GM12878 (cell line): ENCODE results near the gene ICE2. TPM values are rescaled to one million over a fixed set of nuclear protein-coding genes. Genes with fewer than 3 reads are reported as not detected.

ENCODE experiments used
- ATAC-seq: fragments of 200-7000 bp; cut with Tn5 transposase; 3 replicates; pipeline ENCODE4 v1.9.1; 2020; ENCODE audit warnings: mild to moderate bottlenecking, moderate library complexity
- BruUV-seq: library from RNA; stranded (reverse); fragments of 400-500 nt; replicated peaks from 2 replicates; lab custom pipeline; 2021; lab: Mats Ljungman, UMichigan
- CTCF ChIA-PET: fragments of 300-600 bp; sonication (Branson Sonifier 250); formaldehyde crosslinking; extraction: SDS; loops from one replicate; lab custom pipeline; 2021; ENCODE audit warnings: inconsistent platforms; lab: Yijun Ruan, JAX
- POLR2A ChIA-PET: fragments of 350-600 bp; formaldehyde crosslinking; extraction: SDS; loops from one replicate; lab custom pipeline; 2021; ENCODE audit warnings: inconsistent platforms; lab: Charles Lee
- RAD21 ChIA-PET: fragments of 300-600 bp; sonication (Branson Sonifier 250); formaldehyde crosslinking; loops from one replicate; lab custom pipeline; 2023; ENCODE audit warnings: antibody characterized with exemption; ENCODE audit not compliant: unreplicated experiment; lab: Charles Lee
- SMC1A ChIA-PET: fragments of 300-600 bp; sonication (Branson Sonifier 250); formaldehyde crosslinking; loops from one replicate; lab custom pipeline; 2023; ENCODE audit not compliant: unreplicated experiment, uncharacterized antibody; lab: Charles Lee
- DNase-seq: peaks from one replicate; pipeline ENCODE4 v3.0.0-alpha.2; 2011; ENCODE audit warnings: low read depth, low spot score
- FAIRE-seq: peaks from 3 replicates; lab custom pipeline; 2011; peaks lifted over from hg19 to GRCh38; lab: Jason Lieb, UNC
- H2AFZ ChIP-seq: 2 replicates; pipeline ENCODE4 v1.6.0; 2011; ENCODE audit warnings: low read depth, low read length, control low read depth; ENCODE audit not compliant: control insufficient read depth
- H3K27ac ChIP-seq: 2 replicates; pipeline ENCODE4 v1.5.1; 2011; ENCODE audit warnings: control low read depth; ENCODE audit not compliant: control insufficient read depth, insufficient read depth
- H3K27me3 ChIP-seq, 2 experiments: replicated peaks in 1 of 2; 2 replicates each; pipeline versions ENCODE4 v1.6.0 to v1.6.1; 2011; ENCODE audit warnings: low read length in 1 of 2; ENCODE audit not compliant: control insufficient read depth in 2 of 2, insufficient read depth in 2 of 2
- H3K36me3 ChIP-seq, 2 experiments: 2 replicates each; pipeline ENCODE4 v1.5.1; 2011; ENCODE audit warnings: low read length in 1 of 2; ENCODE audit not compliant: control insufficient read depth in 2 of 2, insufficient read depth in 2 of 2
- H3K4me1 ChIP-seq: 2 replicates; pipeline ENCODE4 v1.6.1; 2011; ENCODE audit warnings: mild to moderate bottlenecking, low read length, moderate library complexity, mixed read lengths; ENCODE audit not compliant: control insufficient read depth, insufficient read depth
- H3K4me2 ChIP-seq: 2 replicates; pipeline ENCODE4 v1.6.0; 2011; ENCODE audit warnings: control low read depth; ENCODE audit not compliant: control insufficient read depth, insufficient read depth
- H3K4me3 ChIP-seq: fragments of 200-600 bp; sonication (generic); 2 replicates; pipeline ENCODE4 v1.5.1; 2016
- H3K79me2 ChIP-seq: 2 replicates; pipeline ENCODE4 v1.6.0; 2011; ENCODE audit warnings: low read length; ENCODE audit not compliant: control insufficient read depth, insufficient read depth
- H3K9ac ChIP-seq: 2 replicates; pipeline ENCODE4 v1.8.0; 2011; ENCODE audit warnings: low read length, control low read depth, mixed read lengths; ENCODE audit not compliant: control insufficient read depth, insufficient read depth
- H3K9me3 ChIP-seq: replicated peaks from 3 replicates; pipeline ENCODE4 v1.5.1; 2011; ENCODE audit warnings: mild to moderate bottlenecking, low read length; ENCODE audit not compliant: control insufficient read depth, insufficient read depth
- H4K20me1 ChIP-seq: 2 replicates; pipeline ENCODE4 v1.6.0; 2011; ENCODE audit not compliant: control insufficient read depth, insufficient read depth
- BCL3 ChIP-seq: IDR thresholded peaks from 2 replicates; pipeline ENCODE4 v1.6.1; 2011; ENCODE audit warnings: borderline replicate concordance, low read depth, mild to moderate bottlenecking, moderate library complexity, low read length; ENCODE audit not compliant: insufficient read depth, poor library complexity, severe bottlenecking
- CHD2 ChIP-seq: IDR thresholded peaks from 2 replicates; pipeline ENCODE4 v1.6.1; 2011; ENCODE audit warnings: low read depth, low read length, improper control_type of control experiment, borderline replicate concordance
- FOS ChIP-seq: IDR thresholded peaks from 3 replicates; pipeline ENCODE4 v1.6.1; 2011; ENCODE audit warnings: borderline replicate concordance; ENCODE audit not compliant: insufficient read length; ENCODE audit errors: extremely low read depth
- IRF5 ChIP-seq: fragments of 450-650 bp; IDR thresholded peaks from 2 replicates; pipeline ENCODE4 v1.6.1; 2017; ENCODE audit warnings: borderline replicate concordance
- MLLT1 ChIP-seq: fragments of 450-650 bp; IDR thresholded peaks from 2 replicates; pipeline ENCODE4 v1.6.1; 2016; ENCODE audit warnings: mild to moderate bottlenecking
- NBN ChIP-seq: fragments of 450-650 bp; IDR thresholded peaks from 2 replicates; pipeline ENCODE4 v1.6.1; 2016
- REST ChIP-seq: IDR thresholded peaks from 2 replicates; pipeline ENCODE4 v1.6.1; 2012; ENCODE audit warnings: mild to moderate bottlenecking, low read depth, low read length
- STAT3 ChIP-seq: IDR thresholded peaks from 2 replicates; pipeline ENCODE4 v1.6.1; 2011; ENCODE audit warnings: low read depth, low read length, improper control_type of control experiment
- SUZ12 ChIP-seq: fragments of 200-600 bp; sonication (generic); IDR thresholded peaks from one replicate; pipeline ENCODE4 v1.6.1; 2018; ENCODE audit warnings: antibody characterized with exemption, mild to moderate bottlenecking; ENCODE audit not compliant: unreplicated experiment
- TCF3 ChIP-seq: IDR thresholded peaks from 2 replicates; pipeline ENCODE4 v1.6.1; 2012; ENCODE audit warnings: low read depth, mild to moderate bottlenecking, low read length, borderline replicate concordance; ENCODE audit not compliant: insufficient read depth
- TCF7 ChIP-seq: IDR thresholded peaks from 2 replicates; pipeline ENCODE4 v1.6.1; 2014; ENCODE audit warnings: antibody characterized with exemption, borderline replicate concordance
- YBX1 ChIP-seq: fragments of 450-650 bp; IDR thresholded peaks from 2 replicates; pipeline ENCODE4 v1.6.1; 2016; ENCODE audit warnings: antibody characterized with exemption
- WGBS: methylation state at CpG from one replicate; pipeline ENCODE4 v1.1.6; 2016; ENCODE audit warnings: low lambda C conversion rate; ENCODE audit not compliant: insufficient replicate concordance, insufficient coverage; ENCODE audit errors: missing lambda C conversion rate; 5-methylcytosine and 5-hydroxymethylcytosine counted together
- in situ Hi-C: fragments of 300-500 bp; cut with MboI; formaldehyde crosslinking; loops from 9 replicates; pipeline ENCODE4 v1.14.3; 2018; ENCODE audit warnings: mixed read lengths
- intact Hi-C: fragments of 100-400 bp; cut with micrococcal nuclease; formaldehyde crosslinking; loops from one replicate; pipeline ENCODE4 v1.14.2; 2022; ENCODE audit not compliant: unreplicated experiment
- polyA plus RNA-seq, 11 experiments: library from polyadenylated mRNA; depleted of rRNA in 4 of 11; unstranded in 6 of 11; stranded (reverse) in 5 of 11; fragments of >200 nt; fragmentation: Nextera tagmentation in 4 of 11; fragmentation: Illumina TruSeq in 1 of 11; extraction: Ambion mirVana in 4 of 11; extraction: Trizol in 1 of 11; gene quantifications; 1 replicate in 1 of 11; 2 replicates in 10 of 11; pipeline versions ENCODE4 v1.2.1 to v1.2.3, GENCODE V29; 2011 to 2016; ENCODE audit warnings: inconsistent platforms in 2 of 11, missing spikeins in 2 of 11, low read depth in 1 of 11
- total RNA-seq, 4 experiments: library from RNA; depleted of rRNA in 3 of 4; stranded (reverse); fragments of >200 nt in 3 of 4; fragmentation: Illumina TruSeq in 1 of 4; extraction: Trizol in 1 of 4; gene quantifications; 2 replicates each; pipeline versions ENCODE4 v1.2.1 to v1.2.3, GENCODE V29; 2013 to 2021

ICE2 gene
- total and polyA plus RNA-seq, 10 of the 15 experiments (the other 5 are each of a cell fraction or from before 2014, with no cell fraction given), result 14.2 to 62.0 (median 44.9) TPM

- ATAC-seq, result no peak
- no peaks in the 10 kb centered on the region for H3K36me3 ChIP-seq
- DNase-seq, result no peak
- no peak for TF ChIP-seq BCL3
- TF ChIP-seq IRF5, result no peak
- no peak for TF ChIP-seq STAT3
- TF ChIP-seq FOS, result no peak
- TF ChIP-seq NBN, result no peak
- no peak for TF ChIP-seq MLLT1
- TF ChIP-seq TCF3, result no peak
- TF ChIP-seq TCF7, result no peak
- TF ChIP-seq REST, result no peak
- TF ChIP-seq CHD2, result no peak
- no peak for TF ChIP-seq YBX1
- no peak for TF ChIP-seq SUZ12
- H3K27me3 ChIP-seq, result no peaks in the 10 kb centered on the region
- WGBS, result 93% methylated on average over 3 of the region's 3 CpGs
- no peak overlapping the region for H3K27ac ChIP-seq
- no peak overlapping the region for H2AFZ ChIP-seq
- no peak overlapping the region for H3K9ac ChIP-seq
- POLR2A ChIA-PET, result no interaction called here
- no TSS peak for BruUV-seq
- no peaks in the 10 kb centered on the region for H3K9me3 ChIP-seq
- RAD21 ChIA-PET, result no interaction called here
- FAIRE-seq, result no peak
- H4K20me1 ChIP-seq, result no peaks in the 10 kb centered on the region
- intact Hi-C loops (no loop called here), in situ Hi-C loops (no loop called here)
- CTCF ChIA-PET, result no interaction called here
- no peaks in the 10 kb centered on the region for H3K4me1 ChIP-seq
- no peaks in the 10 kb centered on the region for H3K79me2 ChIP-seq
- H3K4me2 ChIP-seq, result no peak overlapping the region
- SMC1A ChIA-PET, result no interaction called here
- H3K4me3 ChIP-seq, result no peak overlapping the region
These were observed 62.5 kb downstream of the ICE2 start for GRCh38 chr15:60416484-60416883.
